HUES64 (cell line): Measurements from ENCODE around the gene RBM39.
A peak's percentile ranks its signal among the peaks of the same experiment; 100 is the strongest.

ENCODE experiments used
- H3K27ac ChIP-seq: 2 replicates; pipeline ENCODE4 v1.7.0; 2013; ENCODE audit warnings: low read depth, low read length, inconsistent platforms
- H3K27me3 ChIP-seq: 2 replicates; pipeline ENCODE4 v1.6.1; 2013; ENCODE audit warnings: mild to moderate bottlenecking, low read length; ENCODE audit not compliant: insufficient read depth
- H3K36me3 ChIP-seq: 2 replicates; pipeline ENCODE4 v1.6.1; 2013; ENCODE audit warnings: mild to moderate bottlenecking, low read length; ENCODE audit not compliant: insufficient read depth
- H3K4me1 ChIP-seq: 2 replicates; pipeline ENCODE4 v1.6.1; 2013; ENCODE audit warnings: mild to moderate bottlenecking, low read length, moderate library complexity; ENCODE audit not compliant: insufficient read depth
- H3K4me3 ChIP-seq: 2 replicates; pipeline ENCODE4 v1.5.1; 2013; ENCODE audit warnings: mild to moderate bottlenecking, low read length, moderate library complexity
- H3K9ac ChIP-seq: 2 replicates; pipeline ENCODE4 v1.6.1; 2013; ENCODE audit warnings: mild to moderate bottlenecking, low read depth, low read length
- H3K9me3 ChIP-seq: 2 replicates; pipeline ENCODE4 v1.6.1; 2013; ENCODE audit warnings: low read depth, low read length; ENCODE audit not compliant: insufficient read depth
- WGBS: fragments of 150-250, 120-280 bp; methylation state at CpG from one replicate; pipeline ENCODE4 v1.1.7; 2013; ENCODE audit warnings: missing lambda C conversion rate; 5-methylcytosine and 5-hydroxymethylcytosine counted together

Gene RBM39

DNA sequence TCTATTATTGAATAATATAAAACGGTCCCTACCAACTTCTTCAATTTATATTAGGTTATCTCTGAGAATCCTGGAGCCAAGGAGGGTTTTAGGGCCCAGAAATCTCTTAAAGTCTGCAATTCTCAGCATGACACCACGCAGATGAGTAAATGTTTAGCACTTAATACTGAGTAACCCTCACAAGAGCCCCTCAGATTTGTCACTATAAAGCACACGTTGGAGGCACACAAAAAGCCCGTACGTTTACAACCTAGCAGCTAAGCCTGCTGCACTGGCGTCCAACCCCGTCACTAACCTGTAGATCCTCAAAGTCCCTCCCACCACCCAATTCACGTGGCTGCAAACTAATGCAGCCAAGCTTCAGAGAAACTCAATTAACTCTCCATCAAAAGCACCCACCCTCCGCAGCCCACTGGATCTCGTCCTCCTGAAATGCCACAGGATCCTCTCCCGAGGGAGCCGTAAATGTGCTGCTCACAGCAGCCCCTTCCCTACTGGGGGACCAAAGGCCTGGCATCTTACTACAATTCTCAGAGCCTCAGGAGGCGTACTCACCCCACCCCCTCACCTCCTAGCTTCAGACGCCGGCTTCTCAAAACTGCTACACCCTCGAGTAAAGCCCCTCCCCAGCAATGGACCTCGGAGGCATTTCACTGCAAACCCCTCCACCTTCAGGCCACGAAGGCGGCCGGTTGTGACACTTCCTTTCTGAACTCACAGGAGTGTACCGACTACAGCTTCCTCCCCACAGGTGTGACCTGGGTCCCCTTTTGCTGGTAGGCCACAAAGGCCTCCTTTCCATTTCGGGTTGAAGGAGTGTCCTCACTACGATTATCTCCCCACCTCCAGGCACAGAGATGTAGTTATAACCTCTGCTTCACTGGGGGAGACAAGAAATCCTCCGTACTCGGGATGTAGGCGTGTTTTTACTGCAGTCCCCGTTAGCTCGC, 78.3 kb downstream of the RBM39 start:
- H3K27ac ChIP-seq: peak overlapping the region; percentile 97
- H3K27me3 ChIP-seq: no peaks in the 10 kb centered on the region
- peaks cover 6% of the 10 kb centered on the region for H3K36me3 ChIP-seq
- peak overlapping the region; percentile 99 for H3K9ac ChIP-seq
- peak overlapping the region; percentile 83 for H3K4me3 ChIP-seq
- no peaks in the 10 kb centered on the region for H3K9me3 ChIP-seq
- peaks cover 30% of the 10 kb centered on the region for H3K4me1 ChIP-seq
- under 1% methylated on average over 28 of the region's 28 CpGs for WGBS

DNA sequence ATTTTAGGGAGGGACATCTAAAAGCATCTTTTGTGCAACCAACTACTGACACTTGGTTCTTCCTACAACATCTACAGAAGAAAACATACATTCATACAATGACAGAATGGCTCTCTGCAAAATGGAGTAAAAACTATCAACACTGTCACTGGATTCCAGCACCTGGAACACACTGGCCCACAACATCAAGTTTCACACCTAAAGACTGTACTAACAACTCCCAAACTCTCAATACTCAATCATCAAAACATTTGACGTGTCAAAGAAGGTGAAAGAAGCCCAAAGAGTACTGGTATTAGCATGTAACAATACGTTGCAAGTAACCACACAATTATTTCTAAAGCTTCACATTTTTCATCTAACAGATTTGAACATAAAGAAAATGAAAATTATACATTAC, 79.5 kb downstream of the RBM39 start:
- H3K9ac ChIP-seq: peak overlapping the region; percentile 99; the same call in 1 of the 2 replicates

DNA sequence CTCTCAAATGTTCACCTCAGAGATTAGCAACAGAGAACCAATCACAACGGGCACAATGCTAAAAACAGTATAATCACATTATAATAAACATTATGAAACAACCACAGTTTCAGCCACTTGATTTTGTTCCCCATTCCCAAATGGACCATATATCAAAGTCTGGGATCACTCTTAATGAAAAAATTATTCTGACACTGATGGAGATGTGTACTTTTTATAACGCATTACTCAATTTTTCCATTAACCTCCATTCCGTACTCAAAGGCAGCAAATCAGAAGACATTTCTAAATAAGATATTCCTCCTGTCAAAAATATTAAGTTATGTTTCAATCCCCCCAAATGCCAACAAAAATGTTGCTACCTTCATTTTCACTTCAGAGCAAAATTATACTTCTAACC, 80.2 kb downstream of the RBM39 start:
- WGBS: 61% methylated on average over 2 of the region's 3 CpGs

More for the DNA sequence above, 79.5 kb downstream of the RBM39 start:
- peak overlapping the region; percentile 83 for H3K4me3 ChIP-seq
- H3K9me3 ChIP-seq: no peaks in the 10 kb centered on the region
- 26% methylated on average over 2 of the region's 2 CpGs for WGBS
- peaks cover under 1% of the 10 kb centered on the region; the same call in 1 of the 2 replicates for H3K36me3 ChIP-seq
- no peaks in the 10 kb centered on the region for H3K27me3 ChIP-seq
- no peak overlapping the region for H3K27ac ChIP-seq
- H3K4me1 ChIP-seq: peaks cover 30% of the 10 kb centered on the region

DNA sequence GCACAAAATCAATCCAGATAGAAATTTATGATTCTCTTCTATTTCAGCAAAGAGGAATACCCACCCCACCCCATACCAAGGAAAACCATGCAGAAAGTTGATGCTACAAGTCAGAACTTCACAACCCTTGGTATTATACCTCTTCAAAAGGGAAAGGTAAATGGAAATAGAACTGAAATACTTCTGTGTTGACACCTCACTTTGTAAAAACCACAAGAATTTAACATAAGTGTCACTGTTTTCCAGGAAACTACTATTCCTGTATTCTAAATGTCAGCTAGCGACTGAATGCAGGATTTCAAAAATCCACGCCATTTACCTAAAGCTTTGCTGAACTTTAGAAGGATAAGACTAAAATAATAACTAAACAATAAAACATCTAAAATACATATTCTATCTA, 81.0 kb downstream of the RBM39 start:
- no peaks in the 10 kb centered on the region for H3K9me3 ChIP-seq
- peak overlapping the region; percentile 83; the same call in 1 of the 2 replicates for H3K4me3 ChIP-seq
- no peaks in the 10 kb centered on the region for H3K27me3 ChIP-seq
- WGBS: 81% methylated on average over 2 of the region's 2 CpGs
- peaks cover 30% of the 10 kb centered on the region for H3K4me1 ChIP-seq
- H3K27ac ChIP-seq: no peak overlapping the region
- peaks cover 13% of the 10 kb centered on the region; the same call in 1 of the 2 replicates for H3K36me3 ChIP-seq
- no peak overlapping the region for H3K9ac ChIP-seq

More for the DNA sequence above, 80.2 kb downstream of the RBM39 start:
- Histone ChIP-seq H3K36me3 (peaks cover 5% of the 10 kb centered on the region; the same call in 1 of the 2 replicates), H3K4me3 (peak overlapping the region; percentile 83), H3K27me3 (no peaks in the 10 kb centered on the region), H3K9me3 (no peaks in the 10 kb centered on the region), H3K27ac (no peak overlapping the region), H3K4me1 (peaks cover 30% of the 10 kb centered on the region), H3K9ac (peak overlapping the region; percentile 28; the same call in 1 of the 2 replicates)

DNA sequence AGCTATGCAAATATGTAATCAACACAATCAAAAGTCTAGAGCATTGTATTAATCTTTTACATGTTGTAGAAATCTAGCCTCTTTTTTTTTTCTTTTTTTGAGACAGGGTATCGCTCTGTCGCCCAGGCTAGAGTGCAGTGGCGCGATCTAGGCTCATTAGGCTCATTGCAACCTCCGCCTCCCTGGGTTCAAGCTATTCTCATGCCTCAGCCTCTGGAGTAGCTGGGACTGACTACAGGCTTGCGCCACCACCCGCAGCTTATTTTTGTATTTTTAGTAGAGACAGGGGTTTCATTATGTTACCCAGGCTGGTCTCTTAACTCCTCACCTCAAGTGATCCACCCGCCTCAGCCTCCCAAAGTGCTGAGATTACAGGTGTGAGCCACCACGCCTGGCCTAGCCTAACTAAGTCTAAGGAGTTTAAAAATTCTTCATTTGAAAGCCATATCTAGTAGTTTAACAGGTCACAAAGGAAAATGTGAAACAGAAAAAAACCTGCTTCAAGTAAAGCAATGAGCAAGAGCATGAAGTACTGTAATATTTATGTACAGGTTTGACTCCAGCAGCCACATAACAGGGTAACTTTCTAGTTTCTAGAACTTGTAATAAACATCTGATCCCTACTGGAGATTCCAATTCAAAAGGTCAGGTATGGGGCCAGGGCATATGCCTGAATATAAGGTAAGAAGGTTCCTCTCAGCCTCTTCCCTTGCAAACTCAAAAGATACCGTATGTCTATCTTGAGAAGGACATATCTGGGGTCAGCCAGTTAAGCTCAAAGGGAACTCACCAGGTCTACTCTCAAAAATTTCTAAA, 81.7 kb downstream of the RBM39 start:
- no peaks in the 10 kb centered on the region for H3K27me3 ChIP-seq
- no peak overlapping the region for H3K27ac ChIP-seq
- peaks cover 20% of the 10 kb centered on the region for H3K36me3 ChIP-seq
- WGBS: 89% methylated on average over 10 of the region's 10 CpGs
- peak overlapping the region; percentile 83; the same call in 1 of the 2 replicates for H3K4me3 ChIP-seq
- no peak overlapping the region for H3K9ac ChIP-seq
- no peaks in the 10 kb centered on the region for H3K9me3 ChIP-seq
- H3K4me1 ChIP-seq: peaks cover 30% of the 10 kb centered on the region

DNA sequence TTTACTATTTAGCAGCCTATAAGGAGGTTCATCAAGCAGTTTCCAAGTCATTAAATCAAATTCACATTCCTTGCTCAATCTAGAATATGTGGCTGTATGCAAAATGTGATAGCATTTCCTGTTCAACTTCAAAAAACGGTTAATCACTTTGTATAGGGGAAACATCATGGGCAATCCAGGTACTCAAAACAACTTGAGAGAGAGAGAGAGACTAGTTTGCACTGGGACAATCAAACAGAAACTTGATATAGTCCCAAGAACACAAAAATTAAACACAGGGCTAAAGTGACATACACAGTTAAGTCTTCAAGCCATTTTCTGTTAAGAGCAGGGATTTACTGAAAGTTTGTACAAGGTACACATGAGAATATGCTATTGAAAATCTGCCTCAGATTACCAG, 84.8 kb downstream of the RBM39 start:
- H3K36me3 ChIP-seq: peaks cover 50% of the 10 kb centered on the region
- H3K9me3 ChIP-seq: no peaks in the 10 kb centered on the region
- no peak overlapping the region for H3K4me3 ChIP-seq
- peaks cover 18% of the 10 kb centered on the region for H3K4me1 ChIP-seq
- H3K27me3 ChIP-seq: no peaks in the 10 kb centered on the region
- H3K27ac ChIP-seq: no peak overlapping the region
- WGBS: 100% methylated on average over 1 of the region's 1 CpG
- H3K9ac ChIP-seq: no peak overlapping the region

DNA sequence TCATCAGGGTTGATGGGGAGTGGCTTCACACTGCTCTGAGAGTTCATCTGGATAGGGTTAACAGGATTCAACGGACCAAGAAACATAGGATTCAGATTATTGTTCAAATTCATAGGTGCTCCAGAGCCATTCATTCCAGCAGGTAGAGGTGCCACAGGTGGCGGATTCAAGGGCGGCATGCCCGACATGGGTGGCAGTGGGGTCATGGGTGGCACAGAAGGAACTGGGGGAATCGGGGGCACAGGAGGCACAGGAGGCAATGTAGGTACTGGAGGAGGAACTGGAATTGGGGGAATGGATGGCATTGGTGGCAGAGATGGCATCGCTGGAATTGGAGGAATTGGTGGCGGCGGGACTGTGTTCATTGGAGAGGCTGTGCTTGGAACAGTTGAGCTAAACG, 87.6 kb downstream of the RBM39 start:
- H3K36me3 ChIP-seq: peaks cover 74% of the 10 kb centered on the region
- H3K27me3 ChIP-seq: no peaks in the 10 kb centered on the region
- H3K4me3 ChIP-seq: no peak overlapping the region
- no peak overlapping the region for H3K27ac ChIP-seq
- WGBS: 95% methylated on average over 9 of the region's 9 CpGs
- no peak overlapping the region for H3K9ac ChIP-seq
- H3K9me3 ChIP-seq: no peaks in the 10 kb centered on the region
- H3K4me1 ChIP-seq: no peaks in the 10 kb centered on the region

DNA sequence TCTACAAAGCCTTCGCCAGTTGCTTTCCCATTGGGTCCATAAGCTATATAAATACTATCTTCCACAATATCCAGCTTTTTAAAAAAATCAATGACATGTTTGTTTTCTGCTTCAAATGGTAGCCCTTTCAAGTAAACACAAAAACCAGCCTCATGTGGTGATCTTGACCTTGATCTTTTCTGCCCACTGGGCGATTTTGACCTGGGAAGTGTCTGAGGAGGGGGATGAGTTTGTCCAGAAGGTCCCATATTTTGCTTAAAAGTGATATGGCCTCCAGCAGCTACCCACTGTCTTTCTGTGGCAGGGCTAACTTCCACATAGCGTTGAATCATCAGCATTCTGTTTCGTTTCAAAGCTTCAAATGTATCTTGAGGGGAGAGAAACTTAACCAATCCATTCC, 88.2 kb downstream of the RBM39 start:
- H3K36me3 ChIP-seq: peaks cover 74% of the 10 kb centered on the region
- no peak overlapping the region for H3K9ac ChIP-seq
- no peaks in the 10 kb centered on the region for H3K9me3 ChIP-seq
- WGBS: 94% methylated on average over 4 of the region's 4 CpGs
- H3K27ac ChIP-seq: no peak overlapping the region
- H3K27me3 ChIP-seq: no peaks in the 10 kb centered on the region
- no peaks in the 10 kb centered on the region for H3K4me1 ChIP-seq
- no peak overlapping the region for H3K4me3 ChIP-seq
